CD4-positive, alpha-beta T cell (primary cell): ENCODE data around the gene PLXDC1. TPM values are rescaled to one million over a fixed set of nuclear protein-coding genes. Genes with fewer than 3 reads are reported as not detected.

Experiments
- ATAC-seq: fragments of 200-7000 bp; cut with Tn5 transposase; one replicate; pipeline ENCODE4 v1.10.0; 2022; ENCODE audit warnings: mild to moderate bottlenecking; ENCODE audit not compliant: poor library complexity
- CTCF ChIA-PET: fragments of 350-600 bp; sonication (Branson Sonifier 250); formaldehyde crosslinking; loops from one replicate; lab custom pipeline; 2021; ENCODE audit warnings: antibody characterized with exemption, inconsistent platforms; lab: Charles Lee
- POLR2A ChIA-PET: fragments of 350-600 bp; sonication (Branson Sonifier 250); formaldehyde crosslinking; loops from one replicate; lab custom pipeline; 2021; ENCODE audit warnings: antibody characterized with exemption, inconsistent platforms; lab: Charles Lee
- DNase-seq, 14 experiments: peaks; one replicate each; pipeline ENCODE4 v3.0.0-alpha.2; 2013 to 2020; ENCODE audit warnings: mixed read lengths in 2 of 14
- H3K27ac ChIP-seq, 2 donors: one replicate each; pipeline versions ENCODE4 v1.5.1 to v1.7.0; 2013; ENCODE audit warnings: low read length in 2 of 2, low read depth in 1 of 2, mild to moderate bottlenecking in 1 of 2
- H3K27me3 ChIP-seq, 2 experiments: 1 replicate in 1 of 2; 2 replicates in 1 of 2; pipeline versions ENCODE4 v1.6.1 to v1.7.0; 2013; ENCODE audit warnings: low read length in 2 of 2, control low read depth in 1 of 2, mild to moderate bottlenecking in 1 of 2, moderate library complexity in 1 of 2; ENCODE audit not compliant: insufficient read depth in 2 of 2, control insufficient read depth in 1 of 2
- H3K36me3 ChIP-seq: one replicate; pipeline ENCODE4 v1.6.1; 2013; ENCODE audit warnings: low read length, control low read depth; ENCODE audit not compliant: insufficient read depth
- H3K4me1 ChIP-seq: one replicate; pipeline ENCODE4 v1.6.1; 2013; ENCODE audit warnings: low read length, control low read depth; ENCODE audit not compliant: insufficient read depth
- H3K4me3 ChIP-seq: one replicate; pipeline ENCODE4 v1.5.1; 2013; ENCODE audit warnings: mild to moderate bottlenecking, low read length, moderate library complexity
- H3K9me3 ChIP-seq, 2 experiments: 1 replicate in 1 of 2; 2 replicates in 1 of 2; pipeline versions ENCODE4 v1.6.1 to v1.7.0; 2013; ENCODE audit warnings: low read length in 2 of 2, mild to moderate bottlenecking in 2 of 2, control low read depth in 1 of 2, moderate library complexity in 1 of 2; ENCODE audit not compliant: control insufficient read depth in 1 of 2, insufficient read depth in 1 of 2
- H3K27ac Mint-ChIP-seq: one replicate; pipeline ENCODE4 v1.8.0; 2020; ENCODE audit warnings: mixed read lengths
- H3K27me3 Mint-ChIP-seq: one replicate; pipeline ENCODE4 v1.8.0; 2021; ENCODE audit warnings: mixed read lengths
- H3K36me3 Mint-ChIP-seq: one replicate; pipeline ENCODE4 v1.8.0; 2021; ENCODE audit warnings: low read depth, mixed read lengths
- H3K4me1 Mint-ChIP-seq: one replicate; pipeline ENCODE4 v1.8.0; 2021; ENCODE audit warnings: low read depth, mixed read lengths
- H3K4me3 Mint-ChIP-seq: one replicate; pipeline ENCODE4 v1.8.0; 2020; ENCODE audit warnings: mild to moderate bottlenecking, mixed read lengths
- H3K9me3 Mint-ChIP-seq: one replicate; pipeline ENCODE4 v1.8.0; 2020; ENCODE audit warnings: mixed read lengths
- intact Hi-C, 2 experiments: fragments of 100-400 bp; cut with DNase I in 1 of 2; cut with micrococcal nuclease in 1 of 2; formaldehyde crosslinking; loops; one replicate each; pipeline versions ENCODE4 v1.15.1 to v1.9.0; 2023 to 2025; cut with DNase I, micrococcal nuclease
- total RNA-seq, 174 experiments: library from RNA in 2 of 174; stranded (reverse) in 2 of 174; gene quantifications; one replicate each; pipeline ENCODE4 v1.2.3 and lab custom pipeline; 2021 to 2026
- TF ChIP-seq, protein P1 (sequence below): fragments of 200-600 bp; IDR thresholded peaks from one replicate; pipeline ENCODE4 v1.8.0; 2022; ENCODE audit warnings: antibody characterized with exemption, mild to moderate bottlenecking

PLXDC1 gene
- total RNA-seq, 2 experiments from 2014 or later, result 66.7 to 67.6 TPM

- no peaks in the 10 kb centered on the region for H3K9me3 Mint-ChIP-seq
- Histone ChIP-seq H3K4me1 (peaks cover 10% of the 10 kb centered on the region), H3K27ac (no peak overlapping the region), H3K36me3 (no peaks in the 10 kb centered on the region), H3K9me3 (no peaks in the 10 kb centered on the region), H3K4me3 (no peak overlapping the region), H3K27me3 (no peaks in the 10 kb centered on the region)
- CTCF ChIA-PET, result interaction anchor here (1.0 kb wide), 1 partner anchor 8 kb away, joined by 4 read pairs; no protein-coding TSS in a partner anchor
- peaks cover 6% of the 10 kb centered on the region for H3K36me3 Mint-ChIP-seq
- ATAC-seq (no peak), DNase-seq (no peak)
- no peaks in the 10 kb centered on the region for H3K27me3 Mint-ChIP-seq
- TF ChIP-seq, protein P1, sequence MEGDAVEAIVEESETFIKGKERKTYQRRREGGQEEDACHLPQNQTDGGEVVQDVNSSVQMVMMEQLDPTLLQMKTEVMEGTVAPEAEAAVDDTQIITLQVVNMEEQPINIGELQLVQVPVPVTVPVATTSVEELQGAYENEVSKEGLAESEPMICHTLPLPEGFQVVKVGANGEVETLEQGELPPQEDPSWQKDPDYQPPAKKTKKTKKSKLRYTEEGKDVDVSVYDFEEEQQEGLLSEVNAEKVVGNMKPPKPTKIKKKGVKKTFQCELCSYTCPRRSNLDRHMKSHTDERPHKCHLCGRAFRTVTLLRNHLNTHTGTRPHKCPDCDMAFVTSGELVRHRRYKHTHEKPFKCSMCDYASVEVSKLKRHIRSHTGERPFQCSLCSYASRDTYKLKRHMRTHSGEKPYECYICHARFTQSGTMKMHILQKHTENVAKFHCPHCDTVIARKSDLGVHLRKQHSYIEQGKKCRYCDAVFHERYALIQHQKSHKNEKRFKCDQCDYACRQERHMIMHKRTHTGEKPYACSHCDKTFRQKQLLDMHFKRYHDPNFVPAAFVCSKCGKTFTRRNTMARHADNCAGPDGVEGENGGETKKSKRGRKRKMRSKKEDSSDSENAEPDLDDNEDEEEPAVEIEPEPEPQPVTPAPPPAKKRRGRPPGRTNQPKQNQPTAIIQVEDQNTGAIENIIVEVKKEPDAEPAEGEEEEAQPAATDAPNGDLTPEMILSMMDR, result no peak
- H3K27ac Mint-ChIP-seq, result no peak overlapping the region
- H3K4me3 Mint-ChIP-seq, result no peak overlapping the region
- POLR2A ChIA-PET, result interaction anchor here (1.7 kb wide), 1 partner anchor 9 kb away, joined by 9 read pairs; no protein-coding TSS in a partner anchor
- intact Hi-C loops, result no loop called here
- H3K4me1 Mint-ChIP-seq, result peaks cover 22% of the 10 kb centered on the region
Observed at GRCh38 chr17:39144416-39144840, 7.0 kb downstream of the PLXDC1 start.

- Mint-ChIP-seq H3K27me3 (no peaks in the 10 kb centered on the region), H3K4me1 (peaks cover 14% of the 10 kb centered on the region), H3K9me3 (no peaks in the 10 kb centered on the region), H3K27ac (no peak overlapping the region), H3K36me3 (peaks cover 11% of the 10 kb centered on the region), H3K4me3 (no peak overlapping the region)
- Histone ChIP-seq H3K4me1 (peaks cover 4% of the 10 kb centered on the region), H3K27me3 (no peaks in the 10 kb centered on the region), H3K36me3 (no peaks in the 10 kb centered on the region), H3K4me3 (no peak overlapping the region), H3K9me3 (no peaks in the 10 kb centered on the region), H3K27ac (no peak overlapping the region)
- DNase-seq (no peak), ATAC-seq (no peak)
- intact Hi-C loops, result no loop called here
- CTCF ChIA-PET, result interaction anchor here (1.0 kb wide), 1 partner anchor 9 kb away, joined by 4 read pairs; no protein-coding TSS in a partner anchor
- POLR2A ChIA-PET, result interaction anchor here (1.4 to 1.7 kb wide), 2 partner anchors 8 to 9 kb away, joined by 3 to 9 read pairs; partner anchors contain the start of gene PLXDC1
- TF ChIP-seq, protein P1, result no peak
Observed at GRCh38 chr17:39143552-39144093, 7.8 kb downstream of the PLXDC1 start.

DNA sequence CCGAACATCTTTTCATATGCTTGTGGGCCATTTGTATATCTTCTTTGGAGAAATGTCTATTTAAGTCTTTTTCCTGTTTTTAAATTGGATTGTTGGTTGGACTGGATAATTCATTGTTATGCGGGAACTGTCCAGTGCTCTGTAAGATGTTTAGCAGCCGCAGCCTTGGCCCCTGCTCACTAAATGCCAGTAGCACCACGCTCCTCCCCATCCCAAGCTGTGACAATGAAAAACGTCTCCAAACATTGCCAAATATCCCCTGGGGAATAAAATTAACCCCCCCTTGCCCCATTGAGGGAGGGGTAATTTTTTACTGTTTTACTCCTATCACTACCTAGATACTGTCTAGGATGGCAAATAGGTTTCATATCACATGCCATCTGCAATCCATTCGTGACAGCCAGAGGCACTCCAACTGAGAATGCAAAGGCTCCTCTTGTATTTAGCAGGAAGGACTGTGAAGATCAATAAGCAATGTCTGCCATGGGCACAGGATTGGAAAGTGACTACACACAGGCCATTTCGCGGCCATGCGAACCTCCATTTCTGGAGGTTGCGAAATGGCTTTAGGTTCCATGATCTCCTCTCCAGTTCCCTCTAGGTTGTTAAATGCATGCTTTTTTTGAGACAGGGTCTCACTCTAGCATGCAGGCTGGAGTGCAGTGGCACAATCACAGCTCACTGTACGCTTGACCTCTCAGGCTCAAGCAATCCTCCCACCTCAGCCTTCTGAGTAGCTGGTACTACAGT, 9.3 kb downstream of the PLXDC1 start:
- H3K27ac Mint-ChIP-seq, result no peak overlapping the region
- H3K36me3 Mint-ChIP-seq, result peaks cover 12% of the 10 kb centered on the region
- Histone ChIP-seq H3K4me1 (peaks cover 4% of the 10 kb centered on the region), H3K27ac (no peak overlapping the region), H3K9me3 (no peaks in the 10 kb centered on the region), H3K27me3 (no peaks in the 10 kb centered on the region), H3K36me3 (no peaks in the 10 kb centered on the region), H3K4me3 (no peak overlapping the region)
- H3K4me3 Mint-ChIP-seq, result no peak overlapping the region
- H3K4me1 Mint-ChIP-seq, result peaks cover 6% of the 10 kb centered on the region
- ChIA-PET CTCF (no interaction called here), POLR2A (interaction anchor here (1.4 kb wide), 1 partner anchor 9 kb away, joined by 3 read pairs; the partner anchor contains the start of gene PLXDC1)
- intact Hi-C loops, result no loop called here
- DNase-seq (no peak), ATAC-seq (no peak)
- TF ChIP-seq, protein P1, result no peak
- no peaks in the 10 kb centered on the region for H3K9me3 Mint-ChIP-seq
- no peaks in the 10 kb centered on the region for H3K27me3 Mint-ChIP-seq
